Cerebellar nuclear complex (tissue), 1 donor: ENCODE measurements around the gene ARHGEF12.

Experiments
- DNase-seq, 2 experiments: peaks; one replicate each; lab custom pipeline; 2025; lab: John Stamatoyannopoulos, UW

ARHGEF12 gene

GRCh38 chr11:120335908-120336640, at the start of gene ARHGEF12:
Gene ARHGEF12, plus strand, starts transcription at chr11:120336413. Its CDS starts 831 bp downstream, at chr11:120337244.
- DNase-seq = peak in 1 of 2 experiments; percentile 50

- DNase-seq = no peak
Measured at GRCh38 chr11:120288021-120288420, 48.2 kb upstream of the ARHGEF12 start.

GRCh38 chr11:120289426-120289825, 46.8 kb upstream of the ARHGEF12 start:
- no peak for DNase-seq

GRCh38 chr11:120290956-120291355, 45.3 kb upstream of the ARHGEF12 start:
- no peak for DNase-seq

GRCh38 chr11:120293038-120293800, 43.0 kb upstream of the ARHGEF12 start:
- DNase-seq = no peak

GRCh38 chr11:120294096-120294495, 42.1 kb upstream of the ARHGEF12 start:
- DNase-seq = no peak

GRCh38 chr11:120295099-120295498, 41.1 kb upstream of the ARHGEF12 start:
- DNase-seq = no peak

GRCh38 chr11:120296554-120296953, 39.7 kb upstream of the ARHGEF12 start:
- no peak for DNase-seq

GRCh38 chr11:120298461-120298860, 37.8 kb upstream of the ARHGEF12 start:
- DNase-seq = no peak

GRCh38 chr11:120302001-120302805, 34.0 kb upstream of the ARHGEF12 start:
- no peak for DNase-seq

GRCh38 chr11:120303004-120303637, 33.1 kb upstream of the ARHGEF12 start:
- no peak for DNase-seq

- DNase-seq = no peak
Measured at GRCh38 chr11:120304526-120304925, 31.7 kb upstream of the ARHGEF12 start.

GRCh38 chr11:120305286-120305685, 30.9 kb upstream of the ARHGEF12 start:
- no peak for DNase-seq

- no peak for DNase-seq
Measured at GRCh38 chr11:120306519-120307242, 29.5 kb upstream of the ARHGEF12 start.

GRCh38 chr11:120307476-120307875, 28.7 kb upstream of the ARHGEF12 start:
- DNase-seq = no peak

GRCh38 chr11:120308081-120308480, 28.1 kb upstream of the ARHGEF12 start:
- DNase-seq = no peak

GRCh38 chr11:120310870-120311269, 25.3 kb upstream of the ARHGEF12 start:
- DNase-seq = no peak

GRCh38 chr11:120314861-120315260, 21.4 kb upstream of the ARHGEF12 start:
- no peak for DNase-seq

GRCh38 chr11:120316880-120317688, 19.1 kb upstream of the ARHGEF12 start:
- no peak for DNase-seq

GRCh38 chr11:120317689-120318480, 18.3 kb upstream of the ARHGEF12 start:
- no peak for DNase-seq
